KOPT-K1 (cell line): ENCODE measurements around the gene TMEM98.

Experiments
- H3K27ac ChIP-seq: fragments of 200-600 bp; sonication (generic); 2 replicates; pipeline ENCODE4 v1.5.1; 2016; ENCODE audit warnings: antibody characterized with exemption, mild to moderate bottlenecking, low read depth, low read length; ENCODE audit not compliant: poor library complexity, severe bottlenecking
- H3K36me3 ChIP-seq: fragments of 200-600 bp; sonication (generic); 2 replicates; pipeline ENCODE4 v1.5.1; 2017; ENCODE audit warnings: antibody characterized with exemption, mild to moderate bottlenecking, low read length, moderate library complexity; ENCODE audit not compliant: insufficient read depth
- H3K9me3 ChIP-seq: fragments of 200-600 bp; sonication (generic); 2 replicates; pipeline ENCODE4 v1.5.1; 2017; ENCODE audit warnings: antibody characterized with exemption, low read length, mild to moderate bottlenecking; ENCODE audit not compliant: insufficient read depth, poor library complexity, severe bottlenecking

Gene TMEM98

DNA sequence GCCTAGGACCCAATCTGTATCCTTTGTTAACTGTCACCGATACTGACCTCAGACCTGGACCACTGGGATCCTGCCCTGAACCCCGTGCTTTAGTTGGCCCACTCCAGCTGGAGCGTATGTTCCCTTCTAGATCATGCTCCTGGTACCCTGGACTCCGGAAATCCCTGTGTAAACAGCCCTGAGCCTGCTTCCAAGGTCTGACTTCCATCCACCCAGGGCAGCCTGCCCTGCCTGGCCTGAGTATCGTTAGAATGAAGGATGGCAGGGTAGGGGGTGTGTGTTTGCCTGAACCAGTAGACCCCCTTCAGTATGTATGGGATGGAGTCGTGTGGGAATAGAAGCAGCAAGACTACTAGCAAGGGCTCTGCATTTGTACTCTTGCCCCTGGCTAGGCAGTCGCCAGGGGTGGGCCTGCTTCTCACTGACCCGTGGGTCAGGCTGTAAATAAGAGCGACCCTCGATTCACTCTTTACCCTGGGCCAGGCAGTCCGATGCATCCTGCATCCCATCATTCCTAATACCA lies 691 bp upstream of the TMEM98 start:
- H3K9me3 ChIP-seq: no peaks in the 10 kb centered on the region
- no peak overlapping the region for H3K27ac ChIP-seq
- H3K36me3 ChIP-seq: no peaks in the 10 kb centered on the region

- Histone ChIP-seq H3K27ac (no peak overlapping the region), H3K36me3 (no peaks in the 10 kb centered on the region), H3K9me3 (no peaks in the 10 kb centered on the region)
Measured at GRCh38 chr17:32928586-32929535, 908 bp downstream of the TMEM98 start.

DNA sequence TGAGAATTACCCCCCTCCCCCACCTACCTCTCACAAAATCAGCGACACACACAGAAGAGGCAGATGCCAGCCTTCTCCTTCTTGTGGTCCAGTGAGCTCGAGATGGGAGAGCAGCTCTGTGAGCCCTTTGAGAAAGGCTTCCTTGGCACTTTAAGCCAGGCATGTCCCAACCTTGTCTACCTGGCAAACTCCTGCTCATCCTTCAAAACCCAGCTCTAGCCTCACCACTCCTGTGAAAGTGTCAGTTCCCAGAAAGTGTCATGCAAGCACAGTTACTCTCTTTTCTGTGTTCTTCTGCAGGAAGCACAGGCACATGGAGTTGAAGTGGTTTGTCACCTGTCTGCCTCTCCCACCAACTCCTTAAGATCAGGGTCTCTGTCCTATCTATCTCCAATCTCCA lies 1.6 kb downstream of the TMEM98 start:
- no peaks in the 10 kb centered on the region for H3K9me3 ChIP-seq
- H3K27ac ChIP-seq: no peak overlapping the region
- no peaks in the 10 kb centered on the region for H3K36me3 ChIP-seq

GRCh38 chr17:32930512-32930911 lies 2.6 kb downstream of the TMEM98 start:
- Histone ChIP-seq H3K36me3 (no peaks in the 10 kb centered on the region), H3K9me3 (no peaks in the 10 kb centered on the region), H3K27ac (no peak overlapping the region)

DNA sequence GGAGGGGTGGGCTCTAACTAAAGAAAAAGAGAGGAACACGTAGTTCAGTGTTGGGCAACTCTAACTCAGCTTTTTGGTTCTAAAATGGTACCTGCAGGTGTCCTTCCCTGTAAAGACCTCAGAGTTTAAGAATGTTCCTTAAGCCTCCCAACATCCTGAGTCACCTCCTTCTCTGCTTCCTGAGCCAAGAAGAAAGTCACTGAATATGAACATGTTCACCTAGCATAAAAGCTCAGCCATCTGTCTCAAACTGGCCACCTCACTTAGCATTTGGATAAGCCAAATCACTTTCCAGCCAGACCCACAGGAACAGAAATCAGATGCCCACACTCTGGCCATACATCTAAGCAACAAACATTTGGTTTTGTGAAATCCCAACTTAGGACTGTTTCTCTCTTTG lies 3.7 kb downstream of the TMEM98 start:
- Histone ChIP-seq H3K27ac (no peak overlapping the region), H3K36me3 (no peaks in the 10 kb centered on the region), H3K9me3 (no peaks in the 10 kb centered on the region)

DNA sequence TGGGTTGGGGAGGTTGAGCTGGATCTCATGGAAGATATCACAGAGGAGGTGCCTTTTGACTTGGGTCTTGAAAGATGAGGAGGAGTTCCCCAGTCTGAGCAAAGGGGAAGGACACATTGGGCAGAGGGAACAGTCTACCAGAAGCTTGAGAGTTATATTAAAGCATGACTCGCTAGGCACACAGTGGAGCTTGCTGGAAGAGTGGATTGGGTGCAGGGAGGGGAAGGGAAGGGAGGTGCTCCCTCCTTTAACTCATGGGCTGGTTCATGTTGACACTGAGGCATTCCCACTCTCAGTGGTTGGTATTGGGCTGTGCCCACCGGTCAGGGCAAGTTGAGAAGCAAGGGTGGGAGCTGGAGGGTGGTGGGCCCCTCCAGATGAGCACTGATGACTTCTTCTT lies 5.9 kb downstream of the TMEM98 start:
- Histone ChIP-seq H3K27ac (no peak overlapping the region), H3K36me3 (no peaks in the 10 kb centered on the region), H3K9me3 (no peaks in the 10 kb centered on the region)

- no peaks in the 10 kb centered on the region for H3K9me3 ChIP-seq
- no peak overlapping the region for H3K27ac ChIP-seq
- no peaks in the 10 kb centered on the region for H3K36me3 ChIP-seq
Measured at GRCh38 chr17:32935726-32936125, 7.8 kb downstream of the TMEM98 start.

DNA sequence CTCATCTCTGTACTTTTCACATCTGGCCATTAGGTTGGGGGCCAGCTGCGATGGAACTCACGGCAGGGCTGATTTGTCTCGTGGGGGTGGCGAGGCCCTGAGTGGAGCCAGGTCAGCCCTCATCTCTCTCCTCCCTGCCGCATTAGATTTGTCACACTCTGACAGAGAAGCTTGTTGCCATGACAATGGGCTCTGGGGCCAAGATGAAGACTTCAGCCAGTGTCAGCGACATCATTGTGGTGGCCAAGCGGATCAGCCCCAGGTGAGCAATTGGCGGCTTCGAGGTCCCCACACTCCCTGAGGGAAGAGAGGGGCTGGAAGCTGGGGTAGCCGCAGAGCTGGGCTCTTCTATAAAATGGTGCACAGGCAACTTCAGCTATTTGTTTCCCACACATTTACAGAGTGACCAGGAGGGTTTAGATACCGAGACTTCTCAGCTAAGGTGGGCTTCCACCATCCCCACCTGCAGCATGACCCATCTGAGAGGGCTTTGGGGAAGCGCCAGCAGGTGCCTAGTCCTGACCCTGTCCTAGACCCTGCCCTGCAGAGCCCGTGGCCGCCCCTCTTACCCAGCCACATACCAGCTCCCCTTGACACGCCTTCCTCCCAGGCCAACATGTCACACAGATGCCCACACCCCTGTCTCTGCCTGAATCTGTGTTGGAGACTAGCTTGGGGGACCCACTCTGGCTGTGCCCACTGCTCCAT lies 8.4 kb downstream of the TMEM98 start:
- no peaks in the 10 kb centered on the region for H3K36me3 ChIP-seq
- no peak overlapping the region for H3K27ac ChIP-seq
- H3K9me3 ChIP-seq: no peaks in the 10 kb centered on the region

- H3K27ac ChIP-seq: no peak overlapping the region
- H3K9me3 ChIP-seq: no peaks in the 10 kb centered on the region
- H3K36me3 ChIP-seq: no peaks in the 10 kb centered on the region
Measured at GRCh38 chr17:32936894-32937500, 9.0 kb downstream of the TMEM98 start.

DNA sequence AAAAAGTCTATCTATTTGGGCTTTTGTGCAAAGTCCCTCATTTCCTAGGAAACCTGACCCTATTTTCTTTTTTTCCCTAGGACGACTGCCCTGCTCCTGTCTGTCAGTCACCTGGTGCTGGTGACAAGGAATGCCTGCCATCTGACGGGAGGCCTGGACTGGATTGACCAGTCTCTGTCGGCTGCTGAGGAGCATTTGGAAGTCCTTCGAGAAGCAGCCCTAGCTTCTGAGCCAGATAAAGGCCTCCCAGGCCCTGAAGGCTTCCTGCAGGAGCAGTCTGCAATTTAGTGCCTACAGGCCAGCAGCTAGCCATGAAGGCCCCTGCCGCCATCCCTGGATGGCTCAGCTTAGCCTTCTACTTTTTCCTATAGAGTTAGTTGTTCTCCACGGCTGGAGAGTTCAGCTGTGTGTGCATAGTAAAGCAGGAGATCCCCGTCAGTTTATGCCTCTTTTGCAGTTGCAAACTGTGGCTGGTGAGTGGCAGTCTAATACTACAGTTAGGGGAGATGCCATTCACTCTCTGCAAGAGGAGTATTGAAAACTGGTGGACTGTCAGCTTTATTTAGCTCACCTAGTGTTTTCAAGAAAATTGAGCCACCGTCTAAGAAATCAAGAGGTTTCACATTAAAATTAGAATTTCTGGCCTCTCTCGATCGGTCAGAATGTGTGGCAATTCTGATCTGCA lies 12.9 kb downstream of the TMEM98 start:
- Histone ChIP-seq H3K9me3 (no peaks in the 10 kb centered on the region), H3K36me3 (no peaks in the 10 kb centered on the region), H3K27ac (no peak overlapping the region)

DNA sequence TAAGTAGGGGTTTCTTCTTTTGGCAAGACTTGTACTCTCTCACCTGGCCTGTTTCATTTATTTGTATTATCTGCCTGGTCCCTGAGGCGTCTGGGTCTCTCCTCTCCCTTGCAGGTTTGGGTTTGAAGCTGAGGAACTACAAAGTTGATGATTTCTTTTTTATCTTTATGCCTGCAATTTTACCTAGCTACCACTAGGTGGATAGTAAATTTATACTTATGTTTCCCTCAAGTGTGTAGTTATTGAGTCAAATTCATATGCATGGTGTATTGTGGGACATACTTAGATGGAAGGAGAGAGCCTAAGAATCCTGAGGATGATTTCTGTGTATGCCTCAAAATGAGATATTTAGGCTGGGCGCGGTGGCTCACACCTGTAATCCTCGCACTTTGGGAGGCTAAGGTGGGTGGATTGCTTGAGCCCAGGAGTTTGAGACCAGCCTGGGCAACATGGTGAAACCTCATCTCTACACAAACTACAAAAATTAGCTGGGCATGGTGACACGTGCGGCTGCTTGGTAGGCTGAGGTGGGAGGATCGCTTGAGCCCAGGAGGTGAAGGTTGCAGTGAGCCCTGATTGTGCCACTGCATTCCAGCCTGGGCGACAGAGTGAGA lies 13.6 kb downstream of the TMEM98 start:
- Histone ChIP-seq H3K27ac (no peak overlapping the region), H3K36me3 (no peaks in the 10 kb centered on the region), H3K9me3 (no peaks in the 10 kb centered on the region)

- Histone ChIP-seq H3K9me3 (no peaks in the 10 kb centered on the region), H3K36me3 (no peaks in the 10 kb centered on the region), H3K27ac (no peak overlapping the region)
Measured at GRCh38 chr17:32943206-32943605, 15.3 kb downstream of the TMEM98 start.

DNA sequence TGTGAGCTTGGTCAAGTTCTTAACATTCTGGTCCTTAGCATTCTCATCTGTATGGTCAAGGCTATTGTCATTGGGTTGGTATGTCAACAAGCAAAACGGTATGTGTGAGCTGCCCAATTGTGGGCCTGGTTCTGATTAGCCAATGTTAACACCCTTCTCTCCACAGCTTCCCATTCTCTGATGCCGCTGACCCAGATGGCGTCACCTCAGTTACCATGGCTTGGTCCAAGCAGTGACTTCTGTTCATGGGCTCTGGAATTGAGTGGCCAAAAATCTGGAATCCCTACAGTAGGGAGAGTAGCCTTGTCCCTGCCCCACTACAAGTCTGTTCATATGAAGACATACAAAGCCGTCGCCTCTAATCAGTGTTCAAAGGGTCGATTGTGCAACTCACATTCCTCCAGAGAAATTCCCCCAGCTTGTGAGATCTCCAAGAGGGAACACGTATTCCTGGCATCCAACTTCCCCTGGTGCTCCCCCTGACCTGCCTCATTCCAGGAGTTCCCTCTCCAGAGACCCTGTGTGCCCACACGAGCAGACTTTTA lies 15.8 kb downstream of the TMEM98 start:
- Histone ChIP-seq H3K27ac (no peak overlapping the region), H3K9me3 (no peaks in the 10 kb centered on the region), H3K36me3 (no peaks in the 10 kb centered on the region)
